Keratinocyte (primary cell): ENCODE results near the gene ADAMTSL1. TPM values are rescaled to one million over a fixed set of nuclear protein-coding genes. Genes with fewer than 3 reads are reported as not detected.

Experiments used
- DNase-seq: peaks from one replicate; pipeline ENCODE4 v3.0.0-alpha.2; 2011; ENCODE audit warnings: low read depth, missing footprints, low spot score
- FAIRE-seq: peaks from 2 replicates; lab custom pipeline; 2011; peaks lifted over from hg19 to GRCh38; lab: Jason Lieb, UNC
- H2AFZ ChIP-seq: 2 replicates; pipeline ENCODE4 v1.6.0; 2012; ENCODE audit warnings: low read length, control low read depth, inconsistent platforms; ENCODE audit not compliant: control insufficient read depth
- H3K27ac ChIP-seq: 2 replicates; pipeline ENCODE4 v1.5.1; 2011; ENCODE audit warnings: low read length; ENCODE audit not compliant: control insufficient read depth, insufficient read depth
- H3K27me3 ChIP-seq: 3 replicates; pipeline ENCODE4 v1.6.0; 2011; ENCODE audit warnings: low read length; ENCODE audit not compliant: control insufficient read depth, insufficient read depth; ENCODE audit errors: extremely low read depth
- H3K36me3 ChIP-seq, 2 experiments: 2 replicates in 1 of 2; 3 replicates in 1 of 2; pipeline ENCODE4 v1.5.1; 2011; ENCODE audit warnings: low read length in 2 of 2, mild to moderate bottlenecking in 1 of 2; ENCODE audit not compliant: control insufficient read depth in 2 of 2, insufficient read depth in 2 of 2; ENCODE audit errors: extremely low read depth in 1 of 2
- H3K4me1 ChIP-seq: 3 replicates; pipeline ENCODE4 v1.5.1; 2011; ENCODE audit warnings: low read length; ENCODE audit not compliant: control insufficient read depth, insufficient read depth; ENCODE audit errors: extremely low read depth
- H3K4me2 ChIP-seq: 3 replicates; pipeline ENCODE4 v1.6.0; 2011; ENCODE audit warnings: low read depth, low read length; ENCODE audit not compliant: control insufficient read depth, insufficient read depth; ENCODE audit errors: extremely low read depth
- H3K4me3 ChIP-seq, 3 experiments: fragments of 200-600 bp in 1 of 3; sonication (generic) in 1 of 3; 2 replicates in 2 of 3; 3 replicates in 1 of 3; pipeline ENCODE4 v1.5.1; 2011 to 2016; ENCODE audit warnings: low read length in 3 of 3, mild to moderate bottlenecking in 3 of 3, control low read depth in 2 of 3, inconsistent platforms in 1 of 3, low read depth in 1 of 3, mixed read lengths in 1 of 3, mixed run types in 1 of 3, moderate library complexity in 1 of 3; ENCODE audit not compliant: control insufficient read depth in 2 of 3, insufficient read depth in 2 of 3; ENCODE audit errors: extremely low read depth in 1 of 3
- H3K79me2 ChIP-seq: 2 replicates; pipeline ENCODE4 v1.6.0; 2012; ENCODE audit warnings: low read length; ENCODE audit not compliant: control insufficient read depth, insufficient read depth
- H3K9ac ChIP-seq: 3 replicates; pipeline ENCODE4 v1.6.0; 2011; ENCODE audit warnings: low read length; ENCODE audit not compliant: control insufficient read depth, insufficient read depth; ENCODE audit errors: extremely low read depth
- H3K9me1 ChIP-seq: 3 replicates; pipeline ENCODE4 v1.6.0; 2011; ENCODE audit warnings: low read length; ENCODE audit not compliant: control insufficient read depth, insufficient read depth; ENCODE audit errors: extremely low read depth
- H3K9me3 ChIP-seq: 2 replicates; pipeline ENCODE4 v1.5.1; 2012; ENCODE audit warnings: low read depth, low read length; ENCODE audit not compliant: control insufficient read depth
- H4K20me1 ChIP-seq: 3 replicates; pipeline ENCODE4 v1.6.0; 2011; ENCODE audit warnings: low read length; ENCODE audit not compliant: control insufficient read depth, insufficient read depth; ENCODE audit errors: extremely low read depth
- EZH2 ChIP-seq: IDR thresholded peaks from one replicate; pipeline ENCODE4 v1.6.1; 2012; ENCODE audit warnings: inconsistent platforms, mild to moderate bottlenecking, low read length, moderate library complexity
- dilution Hi-C: fragments of 300-500 bp; cut with MboI; formaldehyde crosslinking; loops from one replicate; pipeline ENCODE4 v1.7.0; 2020; ENCODE audit warnings: low sequenced_read_pairs; ENCODE audit not compliant: extremely low pct_ligation_motif_present
- polyA plus RNA-seq, 5 experiments: library from polyadenylated mRNA; depleted of rRNA in 3 of 5; stranded (reverse) in 3 of 5; stranded (forward) in 1 of 5; unstranded in 1 of 5; fragments of >200 nt; gene quantifications; 1 replicate in 1 of 5; 2 replicates in 3 of 5; 3 replicates in 1 of 5; pipeline versions ENCODE4 v1.2.1 to v1.2.3, GENCODE V29; 2011 to 2012; ENCODE audit warnings: missing spikeins in 2 of 5, low read depth in 1 of 5, low replicate concordance in 1 of 5
- TF ChIP-seq, protein P1 (sequence below), 3 experiments: IDR thresholded peaks in 1 of 3; conservative IDR thresholded peaks in 1 of 3; optimal IDR thresholded peaks in 1 of 3; 2 replicates in 2 of 3; 3 replicates in 1 of 3; pipeline versions ENCODE3 to v1.5.1; 2011; ENCODE audit warnings: low read length in 3 of 3, mild to moderate bottlenecking in 3 of 3, moderate library complexity in 2 of 3, control low read depth in 1 of 3, inconsistent platforms in 1 of 3; ENCODE audit not compliant: insufficient read depth in 2 of 3; ENCODE audit errors: extremely low read depth in 1 of 3

Gene ADAMTSL1
- polyA plus RNA-seq, 1 donor (not counting 4 experiments of a cell fraction or from before 2014, with no cell fraction given) = 1.1 TPM

DNA sequence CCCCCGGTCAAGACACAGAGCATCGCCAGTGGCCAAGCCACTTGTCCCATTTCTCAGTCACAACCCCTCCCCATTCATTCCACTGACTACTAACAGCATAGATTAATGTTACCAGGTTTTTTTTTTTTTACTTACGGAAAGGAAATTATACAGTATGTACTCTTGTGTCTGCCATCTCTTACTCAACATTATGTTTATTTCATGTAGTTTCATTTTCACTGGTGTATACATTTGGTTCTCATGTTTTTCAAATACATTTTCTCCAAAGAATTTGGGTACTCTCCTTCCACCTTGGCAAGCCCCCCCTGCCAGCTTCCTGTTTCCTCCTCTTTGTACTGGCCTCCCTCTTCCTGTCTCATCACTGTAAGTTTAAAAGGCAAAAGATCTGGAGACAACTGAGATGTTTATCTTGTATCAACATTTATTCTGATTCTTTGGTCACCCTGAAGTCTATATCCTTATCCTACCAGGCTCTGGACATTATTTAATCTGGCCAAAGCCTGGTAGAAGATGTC is 351.8 kb downstream of the ADAMTSL1 start:
- Histone ChIP-seq H4K20me1 (no peaks in the 10 kb centered on the region), H2AFZ (no peak overlapping the region), H3K36me3 (no peaks in the 10 kb centered on the region), H3K27ac (no peak overlapping the region), H3K9me3 (no peaks in the 10 kb centered on the region), H3K79me2 (no peaks in the 10 kb centered on the region), H3K9ac (no peak overlapping the region), H3K4me3 (no peak overlapping the region), H3K4me1 (no peaks in the 10 kb centered on the region), H3K9me1 (no peaks in the 10 kb centered on the region), H3K4me2 (no peak overlapping the region), H3K27me3 (no peaks in the 10 kb centered on the region)
- no peak for DNase-seq
- no peak for FAIRE-seq
- no peak for TF ChIP-seq EZH2
- TF ChIP-seq, protein P1, sequence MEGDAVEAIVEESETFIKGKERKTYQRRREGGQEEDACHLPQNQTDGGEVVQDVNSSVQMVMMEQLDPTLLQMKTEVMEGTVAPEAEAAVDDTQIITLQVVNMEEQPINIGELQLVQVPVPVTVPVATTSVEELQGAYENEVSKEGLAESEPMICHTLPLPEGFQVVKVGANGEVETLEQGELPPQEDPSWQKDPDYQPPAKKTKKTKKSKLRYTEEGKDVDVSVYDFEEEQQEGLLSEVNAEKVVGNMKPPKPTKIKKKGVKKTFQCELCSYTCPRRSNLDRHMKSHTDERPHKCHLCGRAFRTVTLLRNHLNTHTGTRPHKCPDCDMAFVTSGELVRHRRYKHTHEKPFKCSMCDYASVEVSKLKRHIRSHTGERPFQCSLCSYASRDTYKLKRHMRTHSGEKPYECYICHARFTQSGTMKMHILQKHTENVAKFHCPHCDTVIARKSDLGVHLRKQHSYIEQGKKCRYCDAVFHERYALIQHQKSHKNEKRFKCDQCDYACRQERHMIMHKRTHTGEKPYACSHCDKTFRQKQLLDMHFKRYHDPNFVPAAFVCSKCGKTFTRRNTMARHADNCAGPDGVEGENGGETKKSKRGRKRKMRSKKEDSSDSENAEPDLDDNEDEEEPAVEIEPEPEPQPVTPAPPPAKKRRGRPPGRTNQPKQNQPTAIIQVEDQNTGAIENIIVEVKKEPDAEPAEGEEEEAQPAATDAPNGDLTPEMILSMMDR (optimal IDR thresholded peaks at IDR 0.05 in 1 of 3, IDR thresholded peaks at IDR 0.05 in 1 of 3, conservative IDR thresholded peaks at IDR 0.05 in 1 of 3; ENCODE audit: extremely low read depth in 1 of 3, insufficient read depth in 2 of 3, low read length in 3 of 3) = no peak
- dilution Hi-C loops = no loop called here

- Histone ChIP-seq H3K4me2 (no peak overlapping the region), H3K9me1 (no peaks in the 10 kb centered on the region), H2AFZ (no peak overlapping the region), H3K4me1 (no peaks in the 10 kb centered on the region), H3K36me3 (no peaks in the 10 kb centered on the region), H3K9ac (no peak overlapping the region), H3K4me3 (no peak overlapping the region), H3K79me2 (no peaks in the 10 kb centered on the region), H3K27ac (no peak overlapping the region), H4K20me1 (no peaks in the 10 kb centered on the region), H3K9me3 (no peaks in the 10 kb centered on the region), H3K27me3 (no peaks in the 10 kb centered on the region)
- DNase-seq = no peak
- dilution Hi-C loops = no loop called here
- no peak for FAIRE-seq
- no peak for TF ChIP-seq EZH2
- TF ChIP-seq, protein P1 (optimal IDR thresholded peaks at IDR 0.05 in 1 of 3, IDR thresholded peaks at IDR 0.05 in 1 of 3, conservative IDR thresholded peaks at IDR 0.05 in 1 of 3; ENCODE audit: extremely low read depth in 1 of 3, insufficient read depth in 2 of 3, low read length in 3 of 3) = peak in 2 of 3 experiments; percentile 6 to 25
Measured at GRCh38 chr9:18826248-18826647, 352.3 kb downstream of the ADAMTSL1 start.
